ENCODE results near the gene PADI6.

The PADI6 gene

GRCh38 chr1:17358557-17358956, 13.4 kb upstream of the PADI6 start:
- DNase-seq: no peak

GRCh38 chr1:17359031-17359430, 13.0 kb upstream of the PADI6 start:
- DNase-seq: no peak

- no peak for DNase-seq
Measured at GRCh38 chr1:17359808-17360207, 12.2 kb upstream of the PADI6 start.

GRCh38 chr1:17360272-17360956, 11.6 kb upstream of the PADI6 start:
- DNase-seq: no peak

- no peak for DNase-seq
Measured at GRCh38 chr1:17361687-17362086, 10.3 kb upstream of the PADI6 start.

GRCh38 chr1:17363351-17363750, 8.6 kb upstream of the PADI6 start:
- no peak for DNase-seq

GRCh38 chr1:17363771-17364170, 8.2 kb upstream of the PADI6 start:
- DNase-seq: no peak

- DNase-seq: no peak
Measured at GRCh38 chr1:17365293-17365692, 6.7 kb upstream of the PADI6 start.

GRCh38 chr1:17369466-17369865, 2.5 kb upstream of the PADI6 start:
- DNase-seq: no peak

- DNase-seq: no peak
Measured at GRCh38 chr1:17370618-17371017, 1.4 kb upstream of the PADI6 start.

- DNase-seq: no peak
Measured at GRCh38 chr1:17372955-17373354, 959 bp downstream of the PADI6 start.

GRCh38 chr1:17375651-17376050, 3.7 kb downstream of the PADI6 start:
- no peak for DNase-seq

GRCh38 chr1:17377325-17377953, 5.4 kb downstream of the PADI6 start:
- DNase-seq: no peak

GRCh38 chr1:17381161-17381560, 9.2 kb downstream of the PADI6 start:
- DNase-seq: no peak

- DNase-seq: no peak
Measured at GRCh38 chr1:17392199-17392740, 20.3 kb downstream of the PADI6 start.

- no peak for DNase-seq
Measured at GRCh38 chr1:17393230-17393629, 21.2 kb downstream of the PADI6 start.

- no peak for DNase-seq
Measured at GRCh38 chr1:17397910-17398695, 26.1 kb downstream of the PADI6 start.

GRCh38 chr1:17400725-17401341, 28.8 kb downstream of the PADI6 start:
- no peak for DNase-seq

GRCh38 chr1:17401841-17402240, 29.8 kb downstream of the PADI6 start:
- no peak for DNase-seq

GRCh38 chr1:17403081-17403480, 31.1 kb downstream of the PADI6 start:
- DNase-seq: no peak

GRCh38 chr1:17404034-17404684, 32.2 kb downstream of the PADI6 start:
- no peak for DNase-seq

- no peak for DNase-seq
Measured at GRCh38 chr1:17404820-17405219, 32.8 kb downstream of the PADI6 start.

All from left hindlimb (tissue), 1 donor.